LNCAP (cell line): ENCODE data around the gene SLC66A1.

ENCODE experiments used
- TF ChIP-seq, protein P1 (sequence below): fragments of 450-650 bp; IDR thresholded peaks from 2 replicates; pipeline ENCODE4 v1.5.1; 2017; ENCODE audit warnings: mild to moderate bottlenecking

Gene SLC66A1

GRCh38 chr1:19360843-19361610 lies 48.9 kb downstream of the SLC66A1 start:
- TF ChIP-seq, protein P1, sequence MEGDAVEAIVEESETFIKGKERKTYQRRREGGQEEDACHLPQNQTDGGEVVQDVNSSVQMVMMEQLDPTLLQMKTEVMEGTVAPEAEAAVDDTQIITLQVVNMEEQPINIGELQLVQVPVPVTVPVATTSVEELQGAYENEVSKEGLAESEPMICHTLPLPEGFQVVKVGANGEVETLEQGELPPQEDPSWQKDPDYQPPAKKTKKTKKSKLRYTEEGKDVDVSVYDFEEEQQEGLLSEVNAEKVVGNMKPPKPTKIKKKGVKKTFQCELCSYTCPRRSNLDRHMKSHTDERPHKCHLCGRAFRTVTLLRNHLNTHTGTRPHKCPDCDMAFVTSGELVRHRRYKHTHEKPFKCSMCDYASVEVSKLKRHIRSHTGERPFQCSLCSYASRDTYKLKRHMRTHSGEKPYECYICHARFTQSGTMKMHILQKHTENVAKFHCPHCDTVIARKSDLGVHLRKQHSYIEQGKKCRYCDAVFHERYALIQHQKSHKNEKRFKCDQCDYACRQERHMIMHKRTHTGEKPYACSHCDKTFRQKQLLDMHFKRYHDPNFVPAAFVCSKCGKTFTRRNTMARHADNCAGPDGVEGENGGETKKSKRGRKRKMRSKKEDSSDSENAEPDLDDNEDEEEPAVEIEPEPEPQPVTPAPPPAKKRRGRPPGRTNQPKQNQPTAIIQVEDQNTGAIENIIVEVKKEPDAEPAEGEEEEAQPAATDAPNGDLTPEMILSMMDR: no peak

- TF ChIP-seq, protein P1: no peak
These were observed 49.6 kb downstream of the SLC66A1 start for GRCh38 chr1:19361611-19362147.

- TF ChIP-seq, protein P1: no peak
These were observed 51.5 kb downstream of the SLC66A1 start for GRCh38 chr1:19363536-19364152.

- TF ChIP-seq, protein P1: no peak
These were observed 53.6 kb downstream of the SLC66A1 start for GRCh38 chr1:19365721-19366120.

GRCh38 chr1:19366599-19367536 lies 54.7 kb downstream of the SLC66A1 start:
- TF ChIP-seq, protein P1: no peak

GRCh38 chr1:19367584-19368041 lies 55.5 kb downstream of the SLC66A1 start:
- TF ChIP-seq, protein P1: no peak

- TF ChIP-seq, protein P1: no peak
These were observed 55.9 kb downstream of the SLC66A1 start for GRCh38 chr1:19368050-19368449.
